CMK (cell line): ENCODE data around the gene TARS3.
"Not testable (repeated sequence)": the region's sequence is repeated elsewhere in the genome, so short reads cannot be mapped to it uniquely, and the experiment has no call there.

Source experiments
- DNase-seq: peaks from one replicate; pipeline ENCODE4 v3.0.0-alpha.2; 2010; ENCODE audit warnings: low read depth

Gene TARS3

DNA sequence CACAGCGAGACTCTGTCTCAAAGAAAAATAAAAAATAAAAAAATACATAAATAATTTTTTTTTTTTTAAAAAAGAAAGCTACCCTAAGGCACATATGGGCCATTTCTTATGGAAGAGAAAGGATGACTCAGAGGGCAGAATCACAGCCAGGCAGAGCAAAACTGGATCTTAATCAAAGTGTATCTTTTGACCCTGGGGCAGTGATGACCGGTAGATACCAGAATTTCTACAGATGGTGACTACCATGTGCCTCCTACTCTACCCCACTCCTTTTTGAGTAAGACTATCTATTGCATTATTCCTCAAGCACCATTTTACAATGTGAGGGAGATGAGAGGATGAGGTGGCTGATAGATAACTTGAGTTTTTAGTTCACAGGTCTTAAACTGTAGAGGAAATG is 26.0 kb downstream of the TARS3 start:
- no peak for DNase-seq

DNA sequence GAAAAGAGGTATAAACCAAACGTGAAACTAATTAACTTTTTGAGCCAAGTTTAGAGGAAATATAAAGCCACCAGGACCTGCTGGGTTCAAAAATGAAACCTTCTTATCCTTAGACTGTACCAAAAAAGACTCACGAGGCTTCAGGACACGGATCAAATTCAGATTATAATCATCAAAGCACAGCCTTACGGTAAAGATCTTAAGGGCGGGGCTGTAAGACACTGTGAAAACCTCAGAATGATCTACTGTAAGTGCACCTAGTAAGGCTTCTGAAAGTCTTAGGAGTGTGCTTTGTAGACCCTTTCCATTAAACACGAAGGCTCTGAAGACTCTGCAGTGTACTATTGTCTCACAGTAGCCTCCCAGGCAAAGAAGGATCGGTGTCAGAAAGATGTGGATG is 26.8 kb downstream of the TARS3 start:
- DNase-seq: no peak

DNA sequence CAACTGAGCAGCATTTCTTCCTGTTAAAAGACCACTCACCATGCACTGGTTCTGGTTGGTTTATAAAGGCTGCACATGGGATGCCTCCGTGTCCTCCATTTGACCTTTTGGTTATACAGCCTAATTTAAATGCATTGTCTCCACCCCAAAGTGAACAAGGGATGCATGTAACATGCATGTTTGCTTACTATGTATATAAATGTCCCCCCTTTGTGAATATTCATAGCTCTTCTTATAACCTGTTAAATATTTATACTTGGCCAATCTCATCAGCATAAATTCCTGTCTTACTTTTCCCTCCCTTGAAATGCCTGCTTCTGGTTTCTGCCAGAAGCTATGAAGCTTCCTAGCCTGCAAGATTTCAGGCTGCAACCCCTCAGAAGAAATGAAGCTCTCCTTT is 27.4 kb downstream of the TARS3 start:
- no peak for DNase-seq

DNA sequence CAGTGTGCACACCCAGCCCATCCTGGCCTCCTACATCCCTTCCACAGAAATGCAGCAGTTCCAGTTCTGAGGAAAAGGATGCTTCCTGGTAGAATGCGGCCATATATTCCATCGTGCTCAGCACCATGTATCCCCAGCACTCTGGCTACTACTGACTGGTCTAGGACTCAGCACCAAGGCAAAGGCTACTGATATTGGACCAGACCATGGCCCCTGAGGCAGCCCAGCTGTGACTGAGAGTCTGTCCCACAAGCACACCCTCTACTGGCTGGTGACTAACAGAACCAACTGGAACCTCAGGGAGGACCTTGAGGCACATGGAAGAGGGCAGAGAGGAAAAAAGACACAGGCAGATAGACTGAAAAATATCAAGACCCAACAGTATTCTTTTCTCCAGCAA is 30.0 kb downstream of the TARS3 start:
- DNase-seq: no peak

DNA sequence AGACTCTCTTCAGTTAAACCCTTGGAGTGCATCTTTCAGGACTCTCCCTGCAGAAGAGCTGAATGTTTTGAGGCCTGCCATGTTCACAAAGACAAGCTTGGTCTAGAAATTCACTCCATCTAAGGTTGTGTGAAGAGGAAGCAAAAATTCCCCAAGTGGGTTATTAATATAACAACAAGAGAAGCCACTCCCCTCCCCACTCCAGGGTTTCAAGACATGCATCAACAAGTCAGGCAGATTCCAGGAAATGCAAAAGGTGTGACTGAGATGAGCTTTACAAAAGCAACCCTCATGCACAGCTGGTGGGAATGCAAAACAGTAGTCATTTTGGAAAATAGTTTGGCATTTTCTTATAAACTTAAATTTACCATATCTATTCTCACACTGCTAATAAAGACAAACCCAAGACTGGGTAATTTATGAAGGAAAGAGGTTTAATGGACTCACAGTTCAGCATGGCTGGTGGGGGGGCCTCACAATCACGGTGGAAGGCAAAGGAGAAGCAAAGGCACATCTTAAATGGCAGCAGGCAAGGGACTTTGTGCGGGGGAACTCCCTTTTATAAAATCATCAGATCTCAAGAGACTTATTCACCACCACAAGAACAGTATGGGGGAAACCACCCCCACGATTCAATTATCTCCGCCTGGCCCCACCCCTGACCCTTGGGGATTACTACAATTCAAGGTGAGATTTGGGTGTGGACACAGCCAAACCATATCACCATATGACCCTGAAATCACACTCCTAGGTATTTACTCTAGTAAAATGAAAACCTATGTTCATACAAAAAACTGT is 31.3 kb downstream of the TARS3 start:
- DNase-seq: no peak

DNA sequence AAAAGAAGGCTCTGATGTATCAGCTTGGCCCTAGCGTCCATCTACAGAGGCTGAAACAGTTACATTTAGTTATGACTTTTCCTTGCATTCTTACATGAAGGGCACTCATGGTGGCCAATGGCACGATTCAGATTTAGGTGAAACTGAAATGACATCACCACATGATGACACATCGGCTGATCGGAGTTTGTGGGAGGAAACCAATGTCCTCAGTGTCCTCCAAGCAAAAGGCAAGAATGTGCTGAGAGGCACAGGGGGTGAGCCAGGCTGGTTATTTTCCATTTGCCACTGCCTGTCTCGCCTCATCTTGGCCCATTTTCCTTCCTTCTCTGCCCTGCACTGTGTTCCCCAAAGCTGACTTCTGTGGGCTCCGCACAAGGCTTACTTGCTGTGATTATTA is 34.4 kb downstream of the TARS3 start:
- no peak for DNase-seq

DNA sequence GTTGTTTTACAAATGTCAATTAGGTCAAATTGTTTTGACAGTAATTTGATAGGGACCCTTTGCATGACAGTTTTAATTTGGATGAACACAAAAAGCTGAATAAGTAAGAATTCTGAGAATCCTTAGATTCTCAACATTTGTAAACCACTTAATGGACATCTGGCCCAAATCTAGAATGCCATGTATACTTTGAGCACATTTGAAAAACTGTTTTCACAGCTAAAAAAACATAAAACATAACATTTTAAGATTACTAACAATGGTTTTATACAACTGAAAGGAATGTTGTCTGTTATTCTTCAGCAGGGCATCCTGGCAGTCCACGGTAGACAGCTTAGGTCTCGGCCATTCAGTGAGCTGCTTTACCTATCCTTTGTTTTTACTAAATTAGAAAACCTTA is 37.6 kb downstream of the TARS3 start:
- no peak for DNase-seq

DNA sequence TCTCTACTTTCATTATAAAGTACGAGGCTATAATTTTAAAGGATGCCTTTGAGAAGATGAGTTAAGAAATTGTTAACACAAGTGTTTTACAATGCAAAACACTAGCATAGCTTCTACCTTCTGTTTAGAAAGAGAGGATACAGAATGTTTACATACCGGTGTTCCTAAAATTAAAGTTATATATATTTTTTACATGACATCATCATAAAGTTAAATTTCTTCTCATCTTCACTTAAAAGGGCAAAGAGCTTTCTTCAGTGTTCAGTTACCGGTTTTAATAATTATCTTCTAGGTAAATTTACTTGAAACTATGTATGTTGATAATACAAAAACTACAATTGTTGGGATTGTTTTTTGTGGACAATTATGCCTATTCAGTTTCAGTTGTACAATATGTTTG is 39.4 kb downstream of the TARS3 start:
- no peak for DNase-seq

DNA sequence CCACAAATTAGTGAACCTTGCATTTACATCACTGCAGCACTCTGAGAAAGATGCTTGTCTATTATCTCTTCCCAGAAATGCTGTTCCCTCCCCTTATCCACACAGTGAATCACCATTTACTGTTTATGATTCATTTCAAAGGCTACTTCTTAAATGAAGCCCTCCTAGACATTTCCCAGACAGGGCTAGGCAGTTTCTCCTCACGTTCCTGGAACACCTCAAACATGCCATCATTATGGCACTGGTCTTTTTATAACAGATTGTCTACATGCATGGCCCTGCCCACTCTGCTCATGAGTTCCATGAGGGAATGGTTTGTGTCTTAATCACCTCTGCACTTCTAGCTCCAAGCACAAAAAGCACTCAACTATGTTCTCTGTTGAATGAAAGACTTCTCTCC is 39.9 kb downstream of the TARS3 start:
- DNase-seq: no peak

DNA sequence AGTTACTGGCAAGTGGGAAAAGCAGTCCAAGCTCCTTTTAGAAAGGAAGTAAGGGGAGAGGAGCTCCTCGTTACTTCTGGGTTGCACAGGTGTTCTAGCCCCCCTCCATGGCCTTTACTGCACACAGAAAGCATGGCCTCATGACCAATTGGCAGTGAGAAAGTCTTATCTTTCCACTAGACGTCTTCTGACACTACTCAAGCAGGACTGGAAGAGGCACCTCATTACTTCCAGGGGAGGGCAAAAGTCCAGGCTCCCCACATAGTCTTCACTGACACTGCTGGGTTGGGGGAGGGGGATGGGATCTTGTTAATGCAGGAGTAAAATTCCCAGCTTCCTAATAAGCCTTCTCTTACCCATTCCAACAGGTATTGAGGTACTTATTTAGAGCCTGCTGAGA is 44.5 kb downstream of the TARS3 start:
- no peak for DNase-seq

DNA sequence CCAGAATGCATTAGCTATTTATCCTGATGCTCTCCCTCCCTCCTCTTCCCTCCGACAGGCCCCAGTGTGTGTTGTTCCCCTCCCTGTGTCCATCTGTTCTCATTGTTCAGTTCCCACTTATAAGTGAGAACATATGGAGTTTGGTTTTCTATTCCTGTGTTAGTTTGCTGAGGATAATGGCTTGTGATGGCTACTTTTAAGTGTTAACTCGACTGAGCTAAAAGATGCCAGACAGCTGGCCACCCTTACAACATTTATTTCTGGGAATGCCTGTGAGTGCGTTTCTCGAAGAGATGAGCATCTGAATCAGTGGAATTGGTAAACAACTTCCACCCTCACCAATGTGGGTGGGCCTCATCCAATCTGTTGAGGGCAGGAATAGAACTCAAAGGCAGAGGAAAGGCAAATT is 47.3 kb downstream of the TARS3 start:
- DNase-seq: no peak

DNA sequence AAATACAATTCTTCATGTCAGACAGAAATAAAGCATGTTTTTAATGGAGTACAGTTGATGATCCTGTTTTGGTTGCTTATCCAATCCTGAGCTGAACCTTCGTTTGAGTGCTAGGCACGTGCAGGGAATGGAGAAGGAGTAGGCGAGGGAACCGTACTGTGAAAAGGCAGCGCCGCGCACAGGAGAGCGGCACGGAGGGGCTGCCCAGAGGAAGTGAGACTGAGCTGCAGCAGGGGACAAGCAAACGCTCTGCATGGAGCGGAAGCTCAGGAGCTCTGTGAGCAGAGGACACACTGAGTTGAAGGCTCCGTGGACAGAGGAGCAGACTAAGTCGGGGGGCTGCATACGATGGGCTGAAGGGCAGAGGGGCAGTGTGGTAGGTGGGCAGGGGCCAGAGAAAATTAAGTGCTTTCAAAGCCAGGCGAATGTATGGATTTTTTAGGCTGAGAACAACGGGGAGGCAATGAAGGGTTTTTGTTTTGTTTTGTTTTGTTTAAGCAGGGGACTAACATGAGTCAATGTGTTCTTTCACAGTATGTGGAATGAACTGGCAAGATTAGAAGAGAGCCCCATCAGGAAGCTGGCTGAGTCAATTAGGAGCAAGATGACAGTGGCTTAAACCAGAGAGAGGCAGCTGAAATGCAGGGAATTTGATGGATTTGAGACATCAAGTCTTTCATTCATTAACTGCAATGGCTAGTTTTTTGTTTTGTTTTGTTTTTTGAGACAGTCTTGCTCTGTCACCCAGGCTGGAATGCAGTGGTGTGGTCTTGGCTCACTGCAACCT is 48.3 kb downstream of the TARS3 start:
- no peak for DNase-seq

DNA sequence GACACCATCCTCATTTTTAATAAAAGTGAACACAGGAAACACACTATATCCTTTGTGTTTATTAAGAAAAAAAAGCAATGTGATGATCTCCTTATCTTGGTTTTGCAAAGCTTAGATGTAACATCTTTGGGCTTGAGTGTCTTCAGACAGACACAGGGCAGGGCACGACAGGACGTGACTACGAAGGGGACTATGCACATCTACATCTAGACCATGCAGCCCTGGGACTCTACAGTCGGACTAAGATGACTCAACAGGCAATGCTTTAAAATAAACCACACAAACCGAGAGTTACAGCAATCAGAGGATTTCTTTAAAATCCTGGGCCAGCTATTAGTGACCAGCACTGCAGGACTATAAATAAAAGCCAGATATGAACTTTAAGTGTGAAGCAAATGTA is 49.3 kb downstream of the TARS3 start:
- no peak for DNase-seq

DNA sequence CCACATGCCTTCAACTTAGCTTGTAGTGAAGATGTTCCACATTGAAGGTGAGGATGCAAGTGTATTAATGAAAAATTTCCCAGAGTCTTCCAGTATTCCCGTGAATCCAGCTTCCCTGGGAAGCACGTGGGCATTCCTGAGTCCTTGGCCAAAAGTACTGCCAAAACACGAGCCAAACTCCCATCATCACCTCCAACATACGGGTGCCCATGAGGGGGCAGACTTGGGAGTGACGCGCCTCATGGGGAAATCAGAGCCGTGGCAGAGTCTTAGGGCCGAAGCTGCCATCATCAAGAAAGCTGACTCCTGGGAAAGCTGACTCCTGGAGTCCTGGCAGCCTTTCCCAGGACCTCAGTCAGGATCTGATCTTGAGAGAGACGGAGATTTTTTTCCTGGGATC is 52.0 kb downstream of the TARS3 start:
- DNase-seq: no peak

DNA sequence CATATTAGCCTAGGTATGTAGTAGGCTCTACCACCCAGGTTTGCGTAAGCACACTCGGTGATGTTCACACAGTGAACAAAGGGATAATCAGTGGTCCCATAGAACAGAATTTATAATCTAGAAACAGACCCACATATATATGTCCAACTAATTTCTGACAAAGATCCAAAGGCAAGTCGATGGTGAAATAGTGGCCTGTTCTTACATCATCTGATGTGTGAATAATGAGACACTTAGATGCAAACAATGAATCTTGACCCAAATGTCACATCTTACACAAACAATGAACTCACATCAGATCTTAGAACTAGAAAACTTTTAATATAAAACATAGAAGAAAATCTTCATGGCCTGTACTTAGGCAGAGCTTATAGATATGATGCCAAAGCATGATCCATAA is 54.5 kb downstream of the TARS3 start:
- DNase-seq: no peak

DNA sequence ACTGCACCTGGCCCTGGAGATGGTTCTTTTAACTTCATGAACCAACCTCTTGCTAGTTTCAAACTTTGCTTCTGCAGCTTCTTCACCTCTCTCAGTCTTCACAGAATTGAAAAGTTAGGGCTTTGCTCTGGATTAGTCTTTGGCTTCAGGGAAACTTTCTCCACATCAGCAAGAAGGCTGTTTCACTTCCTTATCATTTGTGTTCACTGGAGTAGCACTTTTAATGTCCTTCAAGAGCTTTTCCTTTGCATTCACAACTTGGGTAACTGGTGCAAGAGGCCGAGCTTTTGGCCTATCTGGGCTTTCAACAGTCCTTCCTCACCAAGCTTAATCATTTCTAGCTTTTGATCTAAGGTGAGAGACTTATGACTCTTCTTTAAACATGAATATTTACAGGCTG is 56.4 kb downstream of the TARS3 start:
- no peak for DNase-seq

DNA sequence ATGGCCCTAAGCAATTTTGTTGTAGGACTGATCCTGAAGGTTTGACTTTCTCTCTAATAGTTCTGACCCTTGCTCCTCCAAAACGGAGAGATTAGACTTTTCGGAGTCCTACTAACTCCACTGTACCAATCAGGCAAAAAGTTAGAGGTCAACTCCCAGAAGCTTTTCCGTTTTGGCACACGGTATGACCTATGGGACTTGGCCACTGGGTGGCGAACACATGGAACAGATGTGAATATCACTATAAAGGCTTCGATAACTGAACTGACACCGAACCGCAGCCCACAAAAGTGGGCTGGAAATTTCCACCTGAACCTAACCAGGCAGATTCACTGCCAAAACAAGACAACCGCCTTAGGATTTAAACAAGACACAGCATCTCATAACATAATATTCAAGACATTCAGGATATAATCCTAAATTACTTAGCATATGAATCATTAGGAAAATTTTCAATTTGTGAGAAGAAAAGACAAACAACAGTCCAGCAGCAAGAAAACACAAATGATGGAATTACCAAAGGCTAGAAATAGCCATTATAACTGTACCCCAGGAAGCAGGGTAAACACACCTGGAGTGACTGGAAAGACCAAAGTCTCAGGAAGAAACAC is 59.9 kb downstream of the TARS3 start:
- DNase-seq: no peak

DNA sequence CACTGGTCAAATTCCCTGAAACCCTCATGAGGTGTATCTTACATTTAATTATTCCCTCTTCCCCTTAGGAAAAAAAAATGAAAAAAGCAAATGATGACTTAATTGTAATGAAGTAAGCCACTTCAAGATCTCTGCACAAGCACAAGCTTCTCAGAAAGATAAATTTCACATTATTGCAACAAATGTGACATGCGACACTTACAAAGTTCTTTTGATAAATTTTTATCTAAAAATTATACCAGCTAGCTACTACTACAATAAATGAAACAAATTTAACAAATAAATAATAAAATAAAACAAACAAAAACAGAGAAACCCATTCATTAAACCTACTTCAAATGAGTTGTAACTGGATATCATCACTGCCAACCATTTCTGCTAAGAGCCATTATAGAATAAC is 62.1 kb downstream of the TARS3 start:
- no peak for DNase-seq

DNA sequence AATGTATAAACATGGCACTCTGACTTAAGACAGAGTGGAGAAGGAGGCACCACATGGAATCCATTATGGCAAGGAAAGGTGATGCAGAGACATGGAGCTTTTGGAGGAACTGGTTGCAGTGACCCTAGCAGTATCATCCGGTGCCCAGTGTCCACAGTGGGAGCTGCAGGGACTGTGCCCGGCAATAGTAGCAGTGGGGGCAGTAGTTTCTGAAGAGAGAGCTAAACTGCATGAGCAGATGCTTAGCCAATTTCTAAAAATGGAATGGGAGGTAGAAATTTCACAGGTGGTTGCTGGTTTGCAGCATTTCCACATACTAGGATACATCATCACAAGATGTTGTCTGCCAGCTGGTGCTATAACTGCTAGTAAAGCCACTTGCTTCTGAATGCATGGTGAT is 64.3 kb downstream of the TARS3 start:
- no peak for DNase-seq

DNA sequence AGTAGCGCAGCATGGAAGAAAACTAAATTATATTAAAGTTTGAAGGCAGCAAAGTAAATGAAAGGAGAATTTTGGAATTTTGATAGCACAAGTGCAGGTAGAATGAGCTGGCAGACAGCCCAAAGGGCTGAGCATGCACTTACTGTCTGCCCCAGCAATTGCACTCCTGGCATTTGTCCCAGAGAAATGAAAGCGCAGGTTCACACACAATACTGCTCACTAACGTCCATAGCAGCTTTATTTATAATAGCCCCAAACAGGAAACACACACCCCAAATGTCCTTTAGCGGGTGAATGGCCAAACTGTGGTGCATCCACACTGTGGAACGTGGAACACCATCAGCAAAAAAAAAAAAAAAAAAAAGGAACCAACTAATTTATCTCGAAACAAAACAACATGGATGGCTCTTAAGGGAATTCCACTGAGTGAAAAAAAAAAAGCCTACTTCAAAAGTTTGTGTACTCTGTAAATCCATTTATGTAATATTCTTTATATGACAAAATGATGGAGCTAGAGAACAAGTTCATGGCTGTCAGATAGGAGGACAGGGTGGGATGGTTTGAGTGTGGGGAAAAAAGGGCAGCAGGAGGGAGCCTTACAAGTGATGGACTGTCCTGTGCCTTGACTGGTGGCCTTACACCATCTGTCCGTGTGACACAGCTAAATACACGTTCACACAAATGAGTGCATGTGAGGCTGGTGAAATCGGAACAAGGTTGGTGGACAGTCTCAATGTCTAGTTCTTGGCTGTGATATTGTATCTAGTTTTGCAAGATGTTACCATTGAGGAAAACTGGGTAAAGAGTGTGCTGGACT is 66.1 kb downstream of the TARS3 start:
- DNase-seq: no peak

DNA sequence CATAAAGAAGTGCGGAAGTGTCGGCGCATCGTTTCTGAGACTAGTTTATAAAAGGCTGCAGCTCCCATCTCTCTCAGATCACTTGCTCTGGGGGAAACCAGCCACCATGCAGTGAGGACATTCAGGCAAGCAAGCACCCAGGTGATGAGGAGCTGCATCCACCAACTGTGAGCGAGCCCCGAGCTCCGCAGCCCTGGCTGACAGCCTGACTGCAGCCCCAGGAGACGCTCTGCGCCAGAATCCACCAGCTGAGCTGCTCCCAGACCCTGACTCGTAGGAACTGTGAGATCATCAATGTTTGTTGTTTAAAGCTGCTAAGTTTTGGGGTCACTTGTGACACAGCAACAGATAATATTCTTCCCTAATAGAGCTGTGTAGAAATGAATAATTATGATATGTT is 67.1 kb downstream of the TARS3 start:
- no peak for DNase-seq

DNA sequence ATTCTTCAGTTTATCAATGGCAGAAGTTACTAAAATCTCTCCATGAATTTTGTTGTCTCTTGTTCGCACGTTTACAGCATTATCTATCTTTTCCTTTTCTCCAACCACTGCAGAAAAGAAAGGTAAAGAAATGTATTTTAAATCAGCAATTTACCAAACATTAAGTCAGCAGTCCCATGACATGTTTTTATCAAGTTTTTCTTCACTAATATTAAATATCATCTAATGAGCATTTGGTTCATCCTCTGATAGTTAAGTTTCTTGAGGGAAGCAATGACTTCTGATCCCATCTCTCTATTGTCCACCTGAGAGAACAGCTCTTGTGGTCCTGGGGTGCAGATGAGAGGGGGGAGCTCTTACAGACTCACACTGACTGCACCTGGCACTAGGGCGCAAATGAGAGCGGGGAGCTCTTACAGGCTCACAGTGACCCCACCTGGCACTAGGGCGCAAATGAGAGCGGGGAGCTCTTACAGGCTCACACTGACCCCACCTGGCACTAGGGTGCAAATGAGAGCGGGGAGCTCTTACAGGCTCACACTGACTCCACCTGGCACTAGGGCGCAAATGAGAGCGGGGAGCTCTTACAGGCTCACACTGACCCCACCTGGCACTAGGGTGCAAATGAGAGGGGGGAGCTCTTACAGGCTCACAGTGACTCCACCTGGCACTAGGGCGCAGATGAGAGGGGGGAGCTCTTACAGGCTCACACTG is 69.5 kb downstream of the TARS3 start:
- not testable (repeated sequence) for DNase-seq
